Measurements from ENCODE around the gene OLFM2. TPM values are rescaled to one million over a fixed set of nuclear protein-coding genes. Genes with fewer than 3 reads are reported as not detected.
A peak's percentile ranks its signal among the peaks of the same experiment; 100 is the strongest.

OLFM2 gene
- total RNA-seq, 1 donor from 2014 or later: 0.79 TPM

DNA sequence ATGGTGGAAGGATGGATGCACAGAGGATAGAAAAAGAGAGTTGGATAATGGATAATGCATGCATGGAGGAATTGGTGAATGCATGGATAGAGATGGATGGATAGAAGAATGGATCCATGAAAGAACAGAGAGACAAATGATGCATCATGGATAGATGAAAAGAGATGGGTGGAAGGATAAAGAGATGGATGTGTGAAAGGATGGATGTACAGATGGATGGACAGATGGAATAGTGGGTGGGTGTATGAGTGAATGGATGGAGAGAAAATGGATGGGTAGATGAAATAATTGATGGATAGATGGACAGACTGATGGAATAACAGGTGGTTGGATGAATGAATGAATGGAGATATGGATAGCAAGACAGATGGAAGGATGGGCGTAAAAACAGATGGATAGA lies 25.7 kb downstream of the OLFM2 start:
- no peak for DNase-seq (ENCODE audit: low read depth in 2 of 2)

DNA sequence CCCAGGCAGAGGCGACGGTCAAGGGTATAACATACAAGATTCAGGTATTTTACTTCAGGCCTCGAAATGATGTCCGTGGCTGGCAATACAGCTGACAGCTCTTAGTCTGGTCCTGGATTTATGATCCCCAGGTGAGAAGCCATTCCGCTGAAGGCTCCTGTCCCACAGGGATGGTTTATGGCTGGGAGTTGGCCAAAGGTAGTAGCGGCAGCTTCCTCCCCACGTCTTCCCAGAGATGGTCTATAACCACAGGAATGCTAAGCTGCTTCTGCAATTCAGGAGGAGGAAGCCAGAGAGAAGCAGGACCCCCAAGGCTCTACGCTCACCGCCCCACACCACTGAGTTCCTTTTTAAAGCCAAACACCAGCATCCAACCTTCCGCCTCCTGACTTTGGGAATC lies 27.1 kb downstream of the OLFM2 start:
- no peak for DNase-seq (ENCODE audit: low read depth in 2 of 2)

GRCh38 chr19:9906475-9907087 lies 29.7 kb downstream of the OLFM2 start:
- DNase-seq (ENCODE audit: low read depth in 2 of 2): no peak

DNA sequence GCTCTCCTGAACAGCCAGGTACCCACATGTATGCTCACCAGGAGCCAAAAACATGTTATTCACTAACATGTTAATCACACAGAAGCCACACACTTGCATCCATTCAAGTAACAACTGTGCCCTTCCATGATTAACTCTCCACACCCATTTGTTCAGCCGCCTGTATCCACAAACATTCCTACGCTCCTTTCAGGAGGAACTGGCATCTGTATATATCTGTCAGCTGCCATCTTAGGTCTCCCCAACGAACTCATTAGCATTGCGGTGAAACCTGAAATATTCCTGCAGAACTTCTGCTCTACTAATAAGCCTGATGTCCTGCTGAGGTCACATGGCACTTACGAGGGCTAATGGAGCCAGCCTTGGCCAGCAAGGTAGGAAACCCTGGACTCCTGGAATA lies 33.0 kb downstream of the OLFM2 start:
- no peak for DNase-seq (ENCODE audit: low read depth in 2 of 2)

DNA sequence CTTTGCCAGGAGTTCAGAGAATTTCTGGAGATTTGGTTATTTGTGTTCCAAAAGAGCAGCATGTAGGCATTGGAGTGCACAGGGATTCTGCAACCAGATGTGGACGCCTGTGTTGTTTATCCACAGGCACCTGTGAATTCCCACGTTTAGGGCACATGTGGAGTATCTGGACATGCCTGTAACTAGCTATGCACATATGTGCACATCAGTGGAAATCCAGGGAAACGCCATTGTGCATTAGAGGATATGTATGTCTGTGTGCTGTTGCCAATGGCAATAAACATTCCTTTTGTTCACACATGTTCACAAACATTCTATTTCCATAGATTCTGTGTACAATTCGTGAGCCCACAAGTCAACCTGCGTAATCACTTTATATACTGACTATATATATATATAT lies 34.7 kb downstream of the OLFM2 start:
- DNase-seq (ENCODE audit: low read depth in 2 of 2): no peak

DNA sequence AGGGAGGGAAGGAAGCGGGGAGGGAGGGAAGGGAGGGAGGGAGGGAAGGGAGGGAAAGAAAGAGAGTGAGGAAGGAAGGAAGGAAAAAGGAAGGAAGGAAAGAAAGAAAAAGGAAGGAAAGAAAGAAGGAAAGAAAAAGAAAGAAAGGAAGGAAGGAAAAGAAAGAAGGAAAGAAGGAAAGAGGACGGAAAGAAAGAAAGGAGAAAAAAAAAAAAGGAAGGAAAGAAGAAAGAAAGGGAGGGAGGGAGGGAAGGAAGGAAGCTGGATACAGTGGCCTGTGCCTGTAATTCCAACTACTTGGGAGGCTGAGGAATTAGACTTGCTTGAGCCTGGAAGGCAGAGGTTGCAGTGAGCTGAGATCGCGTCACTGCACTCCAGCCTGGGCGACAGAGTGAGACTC lies 35.3 kb downstream of the OLFM2 start:
- no peak for DNase-seq (ENCODE audit: low read depth in 2 of 2)

GRCh38 chr19:9891609-9892373 lies 44.5 kb downstream of the OLFM2 start:
- DNase-seq (ENCODE audit: low read depth in 2 of 2): no peak

- DNase-seq (ENCODE audit: low read depth in 2 of 2): peak; percentile 16 to 17
These were observed 51.2 kb downstream of the OLFM2 start for GRCh38 chr19:9885077-9885552.

GRCh38 chr19:9883764-9884163 lies 52.6 kb downstream of the OLFM2 start:
- no peak for DNase-seq (ENCODE audit: low read depth in 2 of 2)

DNA sequence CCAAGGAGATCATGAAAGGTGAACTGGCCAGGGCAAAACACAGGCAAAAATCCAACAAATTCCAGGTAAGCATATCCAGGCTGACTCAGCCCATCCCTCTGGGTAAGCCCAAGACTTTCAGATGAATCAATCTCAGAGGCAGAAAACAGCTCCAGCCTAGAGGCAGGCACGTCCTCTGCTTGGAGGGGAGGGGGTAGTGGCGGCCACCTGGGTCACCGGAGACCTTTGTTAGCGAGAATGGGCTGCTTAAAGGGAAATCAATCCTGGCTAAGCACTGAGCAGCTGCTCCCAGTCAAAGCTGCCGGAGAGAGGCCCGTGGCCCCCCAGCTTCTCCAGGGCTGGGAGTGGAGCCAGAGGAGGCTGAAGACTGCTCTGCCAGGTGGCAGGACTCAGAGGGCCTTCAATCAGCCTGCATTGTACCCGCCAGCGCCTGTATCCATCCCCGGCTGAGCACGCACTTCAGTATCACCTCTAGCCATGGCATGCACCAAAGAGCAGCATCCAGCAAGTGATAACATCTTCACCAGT lies 53.0 kb downstream of the OLFM2 start:
- DNase-seq (ENCODE audit: low read depth in 2 of 2): no peak

GRCh38 chr19:9881720-9882119 lies 54.6 kb downstream of the OLFM2 start:
- DNase-seq (ENCODE audit: low read depth in 2 of 2): no peak

- peak; percentile 25 to 40 for DNase-seq (ENCODE audit: low read depth in 2 of 2)
These were observed 57.7 kb downstream of the OLFM2 start for GRCh38 chr19:9878511-9879196.

DNA sequence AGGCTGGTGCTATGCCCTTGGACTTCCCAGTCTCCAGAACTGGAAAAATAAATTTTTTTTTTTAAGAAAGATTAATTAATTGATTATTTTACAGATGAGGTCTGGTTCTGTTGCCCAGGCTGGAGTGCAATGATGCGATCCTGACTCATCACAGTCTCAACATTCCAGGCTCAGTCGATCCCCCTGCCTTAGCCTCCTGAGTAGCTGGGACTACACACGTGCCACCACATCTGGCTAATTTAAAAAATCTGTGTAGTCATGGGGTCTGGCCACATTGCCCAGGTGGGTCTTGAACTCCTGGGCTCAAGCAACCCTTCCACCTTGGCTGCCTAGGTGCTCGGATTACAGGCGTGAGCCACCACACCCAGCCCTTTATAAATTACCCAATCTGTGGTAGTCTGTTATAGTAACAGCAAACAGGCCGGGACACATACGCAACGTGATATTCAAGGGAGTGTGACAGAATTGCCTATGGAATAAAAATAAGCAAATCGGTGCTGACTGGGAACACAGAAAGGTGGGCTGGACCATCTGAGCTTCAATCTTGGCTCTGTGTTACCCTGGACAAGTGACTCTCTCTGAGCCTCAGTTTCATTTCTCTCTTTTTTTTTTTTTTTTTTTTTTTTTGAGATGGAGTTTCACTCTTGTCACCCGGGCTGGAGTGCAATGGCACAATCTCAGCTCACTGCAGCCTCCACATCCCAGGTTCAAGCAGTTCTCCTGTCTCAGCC lies 58.4 kb downstream of the OLFM2 start:
- no peak for DNase-seq (ENCODE audit: low read depth in 2 of 2)

GRCh38 chr19:9875796-9876195 lies 60.5 kb downstream of the OLFM2 start:
- no peak for DNase-seq (ENCODE audit: low read depth in 2 of 2)

- DNase-seq (ENCODE audit: low read depth in 2 of 2): no peak
These were observed 61.2 kb downstream of the OLFM2 start for GRCh38 chr19:9875031-9875627.

DNA sequence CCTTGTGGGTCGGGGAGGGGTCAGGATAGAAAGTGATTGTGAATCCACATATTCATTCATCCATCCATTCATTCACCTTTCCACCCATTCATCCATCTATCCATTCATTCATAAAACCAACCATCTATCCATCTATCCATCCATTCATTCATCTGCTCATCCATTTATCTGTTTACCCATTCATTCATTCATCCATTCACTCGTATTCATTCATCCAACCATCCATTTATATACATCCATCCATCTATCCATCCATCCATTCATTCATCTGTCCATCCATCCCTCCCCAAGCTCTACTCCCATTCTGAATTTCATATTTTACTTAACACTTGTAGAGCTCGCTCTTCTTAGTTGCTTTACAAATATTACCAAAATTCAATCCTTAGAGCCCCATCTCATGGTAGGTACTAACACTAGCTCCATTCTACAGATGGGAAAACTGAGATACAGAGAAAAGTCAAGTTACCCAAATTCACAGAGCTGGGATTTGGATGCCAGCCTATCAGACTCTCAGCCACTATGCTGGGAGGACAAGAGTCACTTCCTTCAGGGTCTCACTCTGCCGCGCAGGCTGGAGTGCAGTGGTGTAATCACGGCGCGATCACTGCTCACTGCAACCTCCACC lies 63.6 kb downstream of the OLFM2 start:
- DNase-seq (ENCODE audit: low read depth in 2 of 2): no peak

DNA sequence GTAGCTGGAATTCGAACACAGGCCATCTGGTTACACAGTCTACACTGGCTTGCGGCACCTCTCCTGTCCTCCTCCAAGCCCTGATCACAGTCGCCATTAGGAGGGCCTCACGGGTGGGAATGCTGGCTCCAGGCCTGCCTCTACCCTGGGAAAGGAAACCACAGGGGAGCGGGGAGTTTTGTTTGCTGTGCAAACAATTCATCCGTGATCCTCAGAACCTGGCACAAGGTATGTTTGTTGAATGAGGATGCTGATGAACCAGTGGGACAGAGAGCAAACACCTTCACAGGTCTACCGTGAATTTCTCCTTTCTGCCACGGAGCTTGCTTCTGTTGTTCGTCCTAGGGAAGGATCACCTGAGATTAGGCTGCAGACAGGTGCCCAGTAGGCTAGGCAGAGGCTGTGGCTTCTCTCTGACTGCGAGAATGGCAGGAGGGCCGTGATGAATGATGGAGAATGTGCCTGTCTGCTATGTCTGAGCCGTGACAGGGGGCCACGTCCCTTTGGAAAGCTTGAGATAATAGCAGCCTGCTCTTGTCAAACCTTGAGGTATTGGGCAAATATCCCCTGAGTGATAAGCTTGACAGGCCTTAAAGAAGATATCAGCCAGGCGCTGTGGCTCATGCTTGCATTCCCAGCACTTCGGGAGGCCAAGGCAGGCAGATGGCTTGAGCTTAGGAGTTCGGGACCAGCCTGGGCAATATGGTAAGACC lies 64.5 kb downstream of the OLFM2 start:
- no peak for DNase-seq (ENCODE audit: low read depth in 2 of 2)

DNA sequence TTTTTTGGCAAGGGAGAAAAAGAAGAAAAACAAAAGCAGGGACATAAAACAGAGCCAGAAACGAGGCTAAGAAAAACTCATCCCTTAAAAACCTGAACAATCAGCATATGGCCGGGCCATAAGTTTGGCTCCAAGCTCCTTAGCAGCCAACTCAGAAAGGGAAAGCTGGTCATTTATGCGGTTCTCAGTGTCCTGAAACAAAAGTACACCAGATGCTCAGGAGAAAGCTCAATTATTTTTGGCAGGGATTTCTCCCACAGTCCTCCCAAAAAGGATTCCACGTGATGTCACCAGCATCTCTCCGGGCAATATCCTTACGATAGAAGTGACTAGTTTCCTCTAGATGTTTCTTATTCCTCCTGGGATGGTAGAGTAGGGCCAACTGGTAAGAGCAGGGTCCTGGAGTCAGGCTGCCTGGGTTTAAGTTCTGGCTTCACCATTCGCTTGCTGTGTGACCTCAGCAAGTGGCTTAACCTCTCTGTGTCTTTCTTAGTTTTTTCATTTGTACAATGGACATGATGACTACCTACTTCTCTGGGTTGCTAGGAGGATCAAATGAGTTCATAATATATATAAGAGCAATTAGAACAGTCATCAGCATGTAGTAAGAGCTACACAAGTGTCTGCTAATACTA lies 67.2 kb downstream of the OLFM2 start:
- no peak for DNase-seq (ENCODE audit: low read depth in 2 of 2)

DNA sequence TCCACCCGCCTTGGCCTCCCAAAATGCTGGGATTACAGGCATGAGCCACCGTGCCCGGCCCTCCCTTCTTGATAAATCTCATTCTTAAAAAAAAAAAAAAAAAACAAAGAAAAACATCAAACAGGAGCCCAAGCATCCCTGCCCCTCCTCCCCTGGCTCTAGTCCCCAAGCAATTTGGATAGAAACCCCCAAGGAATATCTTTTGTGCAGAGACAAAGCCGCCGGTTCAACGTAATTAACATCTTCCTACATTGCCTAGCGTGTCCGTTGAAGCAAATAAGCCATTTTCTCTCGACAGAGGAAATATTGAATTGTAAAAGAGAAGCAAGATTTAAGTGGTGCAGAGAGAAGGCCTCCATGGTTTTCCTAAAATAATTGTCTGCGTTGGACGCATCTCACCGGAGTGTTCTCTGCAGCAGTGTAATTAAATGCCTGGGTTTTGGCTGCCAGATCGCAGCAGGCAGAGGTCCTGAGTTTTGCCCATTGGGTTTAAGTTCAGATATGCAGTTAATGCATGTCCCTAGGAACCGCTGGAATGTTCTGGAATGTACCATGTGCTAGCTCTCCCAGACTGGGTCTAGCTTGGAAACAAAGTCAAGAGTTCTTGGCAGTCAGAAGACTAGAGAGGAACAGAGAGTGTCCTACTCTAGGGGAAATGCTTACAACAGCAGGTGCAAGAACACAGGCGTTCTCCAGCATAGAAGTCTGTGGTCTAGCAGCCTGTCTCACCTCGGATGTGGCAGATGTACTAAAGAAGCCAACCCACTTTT lies 70.4 kb downstream of the OLFM2 start:
- DNase-seq (ENCODE audit: low read depth in 2 of 2): no peak
